Neuron (in vitro differentiated cells): ENCODE results near the gene RPL5.

Experiments
- H2AFZ ChIP-seq: one replicate; pipeline ENCODE4 v1.6.1; 2013; ENCODE audit warnings: low read depth, mild to moderate bottlenecking, inconsistent platforms, low read length, moderate library complexity
- H3K27me3 ChIP-seq: one replicate; pipeline ENCODE4 v1.6.1; 2013; ENCODE audit warnings: low read length; ENCODE audit not compliant: insufficient read depth
- H3K36me3 ChIP-seq: one replicate; pipeline ENCODE4 v1.6.1; 2013; ENCODE audit warnings: low read length; ENCODE audit not compliant: insufficient read depth
- H3K4me1 ChIP-seq: one replicate; pipeline ENCODE4 v1.6.1; 2013; ENCODE audit warnings: low read length; ENCODE audit not compliant: insufficient read depth
- H3K4me3 ChIP-seq: 2 replicates; pipeline ENCODE4 v1.5.1; 2013; ENCODE audit warnings: mild to moderate bottlenecking, low read length, moderate library complexity
- H3K9me3 ChIP-seq: one replicate; pipeline ENCODE4 v1.6.1; 2013; ENCODE audit warnings: low read length

The RPL5 gene

GRCh38 chr1:92803140-92803887, 28.5 kb upstream of the RPL5 start:
- no peaks in the 10 kb centered on the region for H3K36me3 ChIP-seq
- peaks cover 3% of the 10 kb centered on the region for H3K4me1 ChIP-seq
- no peaks in the 10 kb centered on the region for H3K27me3 ChIP-seq
- no peak overlapping the region for H2AFZ ChIP-seq
- no peaks in the 10 kb centered on the region for H3K9me3 ChIP-seq
- no peak overlapping the region for H3K4me3 ChIP-seq

- Histone ChIP-seq H3K27me3 (no peaks in the 10 kb centered on the region), H3K4me1 (peaks cover 3% of the 10 kb centered on the region), H2AFZ (no peak overlapping the region), H3K4me3 (no peak overlapping the region), H3K36me3 (no peaks in the 10 kb centered on the region), H3K9me3 (no peaks in the 10 kb centered on the region)
Observed at GRCh38 chr1:92804721-92805201, 27.1 kb upstream of the RPL5 start.

- Histone ChIP-seq H2AFZ (no peak overlapping the region), H3K4me3 (no peak overlapping the region), H3K9me3 (no peaks in the 10 kb centered on the region), H3K36me3 (no peaks in the 10 kb centered on the region), H3K27me3 (no peaks in the 10 kb centered on the region), H3K4me1 (peaks cover 3% of the 10 kb centered on the region)
Observed at GRCh38 chr1:92805216-92805615, 26.6 kb upstream of the RPL5 start.

- Histone ChIP-seq H3K9me3 (no peaks in the 10 kb centered on the region), H3K36me3 (no peaks in the 10 kb centered on the region), H3K4me1 (peaks cover 3% of the 10 kb centered on the region), H3K27me3 (no peaks in the 10 kb centered on the region), H3K4me3 (no peak overlapping the region), H2AFZ (no peak overlapping the region)
Observed at GRCh38 chr1:92808381-92808780, 23.5 kb upstream of the RPL5 start.

- Histone ChIP-seq H3K27me3 (no peaks in the 10 kb centered on the region), H3K36me3 (no peaks in the 10 kb centered on the region), H3K9me3 (no peaks in the 10 kb centered on the region), H2AFZ (no peak overlapping the region), H3K4me1 (no peaks in the 10 kb centered on the region), H3K4me3 (no peak overlapping the region)
Observed at GRCh38 chr1:92816732-92817131, 15.1 kb upstream of the RPL5 start.

GRCh38 chr1:92817137-92817697, 14.6 kb upstream of the RPL5 start:
- H3K27me3 ChIP-seq: no peaks in the 10 kb centered on the region
- H3K4me1 ChIP-seq: no peaks in the 10 kb centered on the region
- no peak overlapping the region for H2AFZ ChIP-seq
- H3K4me3 ChIP-seq: no peak overlapping the region
- no peaks in the 10 kb centered on the region for H3K9me3 ChIP-seq
- no peaks in the 10 kb centered on the region for H3K36me3 ChIP-seq

- H2AFZ ChIP-seq: no peak overlapping the region
- no peaks in the 10 kb centered on the region for H3K36me3 ChIP-seq
- peaks cover 4% of the 10 kb centered on the region for H3K4me1 ChIP-seq
- H3K4me3 ChIP-seq: no peak overlapping the region
- no peaks in the 10 kb centered on the region for H3K9me3 ChIP-seq
- no peaks in the 10 kb centered on the region for H3K27me3 ChIP-seq
Observed at GRCh38 chr1:92817986-92818764, 13.7 kb upstream of the RPL5 start.

- Histone ChIP-seq H3K36me3 (no peaks in the 10 kb centered on the region), H3K4me3 (no peak overlapping the region), H3K9me3 (no peaks in the 10 kb centered on the region), H2AFZ (no peak overlapping the region), H3K4me1 (peaks cover 6% of the 10 kb centered on the region), H3K27me3 (no peaks in the 10 kb centered on the region)
Observed at GRCh38 chr1:92820024-92820423, 11.8 kb upstream of the RPL5 start.

GRCh38 chr1:92820551-92820950, 11.3 kb upstream of the RPL5 start:
- Histone ChIP-seq H2AFZ (no peak overlapping the region), H3K4me1 (peaks cover 6% of the 10 kb centered on the region), H3K9me3 (no peaks in the 10 kb centered on the region), H3K27me3 (no peaks in the 10 kb centered on the region), H3K4me3 (no peak overlapping the region), H3K36me3 (no peaks in the 10 kb centered on the region)

GRCh38 chr1:92822879-92823278, 9.0 kb upstream of the RPL5 start:
- Histone ChIP-seq H3K27me3 (no peaks in the 10 kb centered on the region), H2AFZ (no peak overlapping the region), H3K9me3 (no peaks in the 10 kb centered on the region), H3K4me1 (peaks cover 6% of the 10 kb centered on the region), H3K36me3 (no peaks in the 10 kb centered on the region), H3K4me3 (no peak overlapping the region)

GRCh38 chr1:92826792-92827191, 5.0 kb upstream of the RPL5 start:
- Histone ChIP-seq H3K4me1 (peaks cover 6% of the 10 kb centered on the region), H3K36me3 (no peaks in the 10 kb centered on the region), H2AFZ (no peak overlapping the region), H3K4me3 (no peak overlapping the region), H3K9me3 (no peaks in the 10 kb centered on the region), H3K27me3 (no peaks in the 10 kb centered on the region)

GRCh38 chr1:92831368-92831761, 475 bp upstream of the RPL5 start:
- Histone ChIP-seq H3K36me3 (peaks cover 29% of the 10 kb centered on the region), H2AFZ (peak overlapping the region; percentile 41), H3K4me3 (peak overlapping the region; percentile 73), H3K4me1 (peaks cover 15% of the 10 kb centered on the region), H3K9me3 (no peaks in the 10 kb centered on the region), H3K27me3 (no peaks in the 10 kb centered on the region)

- Histone ChIP-seq H3K4me3 (peak overlapping the region; percentile 73), H2AFZ (no peak overlapping the region), H3K4me1 (peaks cover 15% of the 10 kb centered on the region), H3K27me3 (no peaks in the 10 kb centered on the region), H3K9me3 (no peaks in the 10 kb centered on the region), H3K36me3 (peaks cover 41% of the 10 kb centered on the region)
Observed at GRCh38 chr1:92832537-92833114, 786 bp downstream of the RPL5 start.
